HepG2 (cell line): ENCODE measurements around the gene CC2D1A. TPM values are rescaled to one million over a fixed set of nuclear protein-coding genes. Genes with fewer than 3 reads are reported as not detected.

Experiments
- DPF2 ChIP-seq: sonication (generic); formaldehyde crosslinking; IDR thresholded peaks from 2 replicates; pipeline ENCODE4 v1.4.0; 2020; ENCODE audit warnings: mild to moderate bottlenecking, low read depth, missing genetic modification reagents, borderline replicate concordance
- HNRNPH1 ChIP-seq: fragments of 200-400 bp; formaldehyde crosslinking; optimal IDR thresholded peaks from 2 replicates; pipeline ENCODE3; 2017; ENCODE audit warnings: mild to moderate bottlenecking, low read depth, low read length
- SAP130 ChIP-seq: IDR thresholded peaks from 2 replicates; pipeline ENCODE4 v1.6.1; 2016; ENCODE audit warnings: low read depth
- SNAPC2 ChIP-seq: sonication (generic); formaldehyde crosslinking; IDR thresholded peaks from 2 replicates; pipeline ENCODE4 v1.8.1; 2022; ENCODE audit warnings: mild to moderate bottlenecking, missing genetic modification reagents
- SOX13 ChIP-seq, 3 experiments: fragments of 450-650 bp in 1 of 3; sonication (generic) in 1 of 3; formaldehyde crosslinking in 1 of 3; IDR thresholded peaks in 2 of 3; conservative IDR thresholded peaks in 1 of 3; 2 replicates each; pipeline versions ENCODE4 v1.5.0 to v1.6.1; 2016 to 2020; ENCODE audit warnings: antibody characterized with exemption in 1 of 3, mild to moderate bottlenecking in 1 of 3, missing compliant biosample characterization in 1 of 3, missing genetic modification reagents in 1 of 3, moderate library complexity in 1 of 3
- TCF12 ChIP-seq, 2 experiments: fragments of 450-650 bp in 1 of 2; sonication (generic) in 1 of 2; formaldehyde crosslinking in 1 of 2; IDR thresholded peaks; 2 replicates each; pipeline versions ENCODE4 v1.6.1 to v1.8.0; 2017 to 2022; ENCODE audit warnings: antibody characterized with exemption in 1 of 2, mild to moderate bottlenecking in 1 of 2, missing genetic modification reagents in 1 of 2, moderate library complexity in 1 of 2
- TOPORS ChIP-seq: sonication (generic); formaldehyde crosslinking; IDR thresholded peaks from 2 replicates; pipeline ENCODE4 v1.8.0; 2023; ENCODE audit warnings: mild to moderate bottlenecking, missing genetic modification reagents
- ZNF180 ChIP-seq: sonication (generic); formaldehyde crosslinking; IDR thresholded peaks from 2 replicates; pipeline ENCODE4 v1.4.0; 2020; ENCODE audit warnings: low read depth, missing genetic modification reagents, borderline replicate concordance
- ZNF446 ChIP-seq: sonication (generic); formaldehyde crosslinking; IDR thresholded peaks from 2 replicates; pipeline ENCODE4 v1.5.0; 2020; ENCODE audit warnings: mild to moderate bottlenecking, missing genetic modification reagents
- ZNF589 ChIP-seq: sonication (generic); formaldehyde crosslinking; conservative IDR thresholded peaks from 2 replicates; pipeline ENCODE4 v1.8.0; 2022; ENCODE audit warnings: mild to moderate bottlenecking, moderate library complexity, missing genetic modification reagents
- polyA plus RNA-seq, 8 experiments: library from polyadenylated mRNA; depleted of rRNA in 3 of 8; stranded (reverse) in 7 of 8; unstranded in 1 of 8; fragments of >200 nt; fragmentation: Illumina TruSeq in 4 of 8; extraction: Trizol in 4 of 8; gene quantifications; 2 replicates each; pipeline versions ENCODE4 v1.2.1 to v1.2.3, GENCODE V29; 2011 to 2016; ENCODE audit warnings: low read depth in 4 of 8, missing spikeins in 1 of 8, mixed read lengths in 1 of 8; ENCODE audit not compliant: insufficient read depth in 1 of 8
- total RNA-seq, 5 experiments: library from RNA; depleted of rRNA; stranded (reverse); fragments of >200 nt; fragmentation: Illumina TruSeq; extraction: Trizol; gene quantifications; 2 replicates each; pipeline ENCODE4 v1.2.3, GENCODE V29; 2016; ENCODE audit warnings: low read depth in 1 of 5
- TF ChIP-seq, protein P1 (sequence below): sonication (generic); formaldehyde crosslinking; IDR thresholded peaks from 2 replicates; pipeline ENCODE4 v1.5.0; 2020; ENCODE audit warnings: mild to moderate bottlenecking, missing genetic modification reagents, borderline replicate concordance
- TF ChIP-seq, protein P2 (sequence below), 2 experiments: IDR thresholded peaks; 2 replicates each; pipeline ENCODE4 v1.6.1; 2011 to 2012; ENCODE audit warnings: low read length in 2 of 2, borderline replicate concordance in 1 of 2, low read depth in 1 of 2, mild to moderate bottlenecking in 1 of 2, moderate library complexity in 1 of 2
- TF ChIP-seq, protein P3 (sequence below): IDR thresholded peaks from 2 replicates; pipeline ENCODE4 v1.6.1; 2016; ENCODE audit warnings: missing compliant biosample characterization, missing genetic modification reagents, borderline replicate concordance
- TF ChIP-seq, protein P4 (sequence below): sonication (generic); formaldehyde crosslinking; IDR thresholded peaks from 2 replicates; pipeline ENCODE4 v1.8.0; 2022; ENCODE audit warnings: low read depth, missing genetic modification reagents
- TF ChIP-seq, protein P5 (sequence below): sonication (generic); formaldehyde crosslinking; IDR thresholded peaks from 2 replicates; pipeline ENCODE4 v1.8.1; 2023; ENCODE audit warnings: mild to moderate bottlenecking, inconsistent platforms, moderate library complexity, missing genetic modification reagents, borderline replicate concordance

Gene CC2D1A
- total and polyA plus RNA-seq, 2 of the 13 experiments (the other 11 are each of a cell fraction or from before 2014, with no cell fraction given) = 9.7 to 11.5 TPM

DNA sequence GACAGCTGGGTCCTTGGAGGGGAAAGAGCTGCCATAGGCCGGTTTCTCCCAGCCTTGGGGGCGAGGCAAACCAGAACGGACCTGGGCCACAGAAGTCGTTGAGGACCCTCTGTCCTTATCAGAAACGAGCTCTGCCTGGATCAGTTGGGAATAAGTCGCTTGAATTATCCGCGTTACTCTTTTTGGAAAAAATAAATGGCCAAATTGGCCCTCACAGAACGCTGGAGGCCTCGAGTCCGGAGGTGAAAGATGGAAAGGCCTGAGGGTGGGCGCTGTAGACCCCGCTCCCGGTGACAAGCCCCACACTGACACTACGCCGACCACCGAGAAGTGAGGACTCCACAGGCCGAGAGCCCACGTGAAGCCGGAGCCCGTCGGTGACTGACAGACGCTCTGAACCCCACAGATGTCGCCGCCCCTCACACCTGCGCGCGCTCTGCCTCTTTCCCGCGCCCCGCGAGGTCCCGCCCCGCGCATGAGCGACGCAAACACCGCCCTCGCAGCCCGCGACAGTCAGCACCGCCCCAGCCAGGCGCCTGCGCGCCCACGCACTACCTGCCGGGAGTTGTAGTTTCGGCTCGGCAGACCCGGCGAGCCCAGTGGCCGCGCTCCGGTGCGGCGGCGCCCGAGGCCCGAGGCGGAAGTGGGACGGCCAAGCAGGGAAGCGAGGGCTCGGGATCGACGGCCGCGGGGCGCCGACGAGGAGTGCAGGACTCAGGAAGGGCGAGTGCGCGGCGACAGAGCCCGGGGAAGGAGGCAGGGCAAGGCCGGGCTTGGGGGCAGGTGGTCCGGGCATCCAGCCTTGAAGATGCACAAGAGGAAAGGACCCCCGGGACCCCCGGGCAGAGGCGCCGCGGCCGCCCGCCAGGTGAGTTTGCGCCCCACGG is at the start of gene CC2D1A, which contains the start of gene BRME1 (continued):
- TF ChIP-seq, protein P1, sequence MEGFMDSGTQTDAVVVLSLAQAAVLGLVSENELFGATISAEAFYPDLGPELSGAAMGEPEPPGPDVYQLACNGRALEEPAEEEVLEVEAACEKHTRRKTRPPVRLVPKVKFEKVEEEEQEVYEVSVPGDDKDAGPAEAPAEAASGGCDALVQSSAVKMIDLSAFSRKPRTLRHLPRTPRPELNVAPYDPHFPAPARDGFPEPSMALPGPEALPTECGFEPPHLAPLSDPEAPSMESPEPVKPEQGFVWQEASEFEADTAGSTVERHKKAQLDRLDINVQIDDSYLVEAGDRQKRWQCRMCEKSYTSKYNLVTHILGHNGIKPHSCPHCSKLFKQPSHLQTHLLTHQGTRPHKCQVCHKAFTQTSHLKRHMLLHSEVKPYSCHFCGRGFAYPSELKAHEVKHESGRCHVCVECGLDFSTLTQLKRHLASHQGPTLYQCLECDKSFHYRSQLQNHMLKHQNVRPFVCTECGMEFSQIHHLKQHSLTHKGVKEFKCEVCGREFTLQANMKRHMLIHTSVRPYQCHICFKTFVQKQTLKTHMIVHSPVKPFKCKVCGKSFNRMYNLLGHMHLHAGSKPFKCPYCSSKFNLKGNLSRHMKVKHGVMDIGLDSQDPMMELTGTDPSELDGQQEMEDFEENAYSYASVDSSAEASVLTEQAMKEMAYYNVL = peak; percentile 27; the same call in 1 of the 2 replicates
- TF ChIP-seq, protein P2, sequence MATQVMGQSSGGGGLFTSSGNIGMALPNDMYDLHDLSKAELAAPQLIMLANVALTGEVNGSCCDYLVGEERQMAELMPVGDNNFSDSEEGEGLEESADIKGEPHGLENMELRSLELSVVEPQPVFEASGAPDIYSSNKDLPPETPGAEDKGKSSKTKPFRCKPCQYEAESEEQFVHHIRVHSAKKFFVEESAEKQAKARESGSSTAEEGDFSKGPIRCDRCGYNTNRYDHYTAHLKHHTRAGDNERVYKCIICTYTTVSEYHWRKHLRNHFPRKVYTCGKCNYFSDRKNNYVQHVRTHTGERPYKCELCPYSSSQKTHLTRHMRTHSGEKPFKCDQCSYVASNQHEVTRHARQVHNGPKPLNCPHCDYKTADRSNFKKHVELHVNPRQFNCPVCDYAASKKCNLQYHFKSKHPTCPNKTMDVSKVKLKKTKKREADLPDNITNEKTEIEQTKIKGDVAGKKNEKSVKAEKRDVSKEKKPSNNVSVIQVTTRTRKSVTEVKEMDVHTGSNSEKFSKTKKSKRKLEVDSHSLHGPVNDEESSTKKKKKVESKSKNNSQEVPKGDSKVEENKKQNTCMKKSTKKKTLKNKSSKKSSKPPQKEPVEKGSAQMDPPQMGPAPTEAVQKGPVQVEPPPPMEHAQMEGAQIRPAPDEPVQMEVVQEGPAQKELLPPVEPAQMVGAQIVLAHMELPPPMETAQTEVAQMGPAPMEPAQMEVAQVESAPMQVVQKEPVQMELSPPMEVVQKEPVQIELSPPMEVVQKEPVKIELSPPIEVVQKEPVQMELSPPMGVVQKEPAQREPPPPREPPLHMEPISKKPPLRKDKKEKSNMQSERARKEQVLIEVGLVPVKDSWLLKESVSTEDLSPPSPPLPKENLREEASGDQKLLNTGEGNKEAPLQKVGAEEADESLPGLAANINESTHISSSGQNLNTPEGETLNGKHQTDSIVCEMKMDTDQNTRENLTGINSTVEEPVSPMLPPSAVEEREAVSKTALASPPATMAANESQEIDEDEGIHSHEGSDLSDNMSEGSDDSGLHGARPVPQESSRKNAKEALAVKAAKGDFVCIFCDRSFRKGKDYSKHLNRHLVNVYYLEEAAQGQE (IDR thresholded peaks at IDR 0.05; ENCODE audit: borderline replicate concordance in 1 of 2, low read depth in 1 of 2, low read length in 2 of 2) = no peak
- no peak for TF ChIP-seq HNRNPH1
- 0 out of 2 replicates have a peak, but pooled peaks have one; percentile 33 for TF ChIP-seq ZNF589
- TF ChIP-seq ZNF180 (CRISPR knock-in tag) = no peak
- TF ChIP-seq, protein P3, sequence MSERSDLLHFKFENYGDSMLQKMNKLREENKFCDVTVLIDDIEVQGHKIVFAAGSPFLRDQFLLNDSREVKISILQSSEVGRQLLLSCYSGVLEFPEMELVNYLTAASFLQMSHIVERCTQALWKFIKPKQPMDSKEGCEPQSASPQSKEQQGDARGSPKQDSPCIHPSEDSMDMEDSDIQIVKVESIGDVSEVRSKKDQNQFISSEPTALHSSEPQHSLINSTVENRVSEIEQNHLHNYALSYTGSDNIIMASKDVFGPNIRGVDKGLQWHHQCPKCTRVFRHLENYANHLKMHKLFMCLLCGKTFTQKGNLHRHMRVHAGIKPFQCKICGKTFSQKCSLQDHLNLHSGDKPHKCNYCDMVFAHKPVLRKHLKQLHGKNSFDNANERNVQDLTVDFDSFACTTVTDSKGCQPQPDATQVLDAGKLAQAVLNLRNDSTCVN (CRISPR knock-in tag) = peak; percentile 15; the same call in 1 of the 2 replicates
- TF ChIP-seq, protein P4, sequence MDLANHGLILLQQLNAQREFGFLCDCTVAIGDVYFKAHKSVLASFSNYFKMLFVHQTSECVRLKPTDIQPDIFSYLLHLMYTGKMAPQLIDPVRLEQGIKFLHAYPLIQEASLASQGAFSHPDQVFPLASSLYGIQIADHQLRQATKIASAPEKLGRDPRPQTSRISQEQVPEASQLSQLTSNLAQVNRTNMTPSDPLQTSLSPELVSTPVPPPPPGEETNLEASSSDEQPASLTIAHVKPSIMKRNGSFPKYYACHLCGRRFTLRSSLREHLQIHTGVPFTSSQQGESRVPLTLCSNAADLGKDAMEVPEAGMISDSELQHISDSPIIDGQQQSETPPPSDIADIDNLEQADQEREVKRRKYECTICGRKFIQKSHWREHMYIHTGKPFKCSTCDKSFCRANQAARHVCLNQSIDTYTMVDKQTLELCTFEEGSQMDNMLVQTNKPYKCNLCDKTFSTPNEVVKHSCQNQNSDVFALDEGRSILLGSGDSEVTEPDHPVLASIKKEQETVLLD (CRISPR knock-in tag) = peak; percentile 94
- TF ChIP-seq SOX13 (IDR thresholded peaks at IDR 0.05) = no peak
- peak in 1 of 2 experiments; percentile 44; a peak in 1 of 4 replicates for TF ChIP-seq SOX13 (CRISPR knock-in tag; conservative IDR thresholded peaks at IDR 0.05 in 1 of 2, IDR thresholded peaks at IDR 0.05 in 1 of 2)
- TF ChIP-seq DPF2 (CRISPR knock-in tag) = no peak
- peak; percentile 74 for TF ChIP-seq SAP130 (CRISPR knock-in tag)
- no peak for TF ChIP-seq SNAPC2
- TF ChIP-seq TOPORS (CRISPR knock-in tag) = 0 out of 2 replicates have a peak, but pooled peaks have one; percentile 10
- peak; percentile 91 for TF ChIP-seq ZNF446 (CRISPR knock-in tag)
- no peak for TF ChIP-seq TCF12 (IDR thresholded peaks at IDR 0.05)
- TF ChIP-seq TCF12 (CRISPR knock-in tag; IDR thresholded peaks at IDR 0.05) = 0 out of 2 replicates have a peak, but pooled peaks have one; percentile 69
- TF ChIP-seq, protein P5, sequence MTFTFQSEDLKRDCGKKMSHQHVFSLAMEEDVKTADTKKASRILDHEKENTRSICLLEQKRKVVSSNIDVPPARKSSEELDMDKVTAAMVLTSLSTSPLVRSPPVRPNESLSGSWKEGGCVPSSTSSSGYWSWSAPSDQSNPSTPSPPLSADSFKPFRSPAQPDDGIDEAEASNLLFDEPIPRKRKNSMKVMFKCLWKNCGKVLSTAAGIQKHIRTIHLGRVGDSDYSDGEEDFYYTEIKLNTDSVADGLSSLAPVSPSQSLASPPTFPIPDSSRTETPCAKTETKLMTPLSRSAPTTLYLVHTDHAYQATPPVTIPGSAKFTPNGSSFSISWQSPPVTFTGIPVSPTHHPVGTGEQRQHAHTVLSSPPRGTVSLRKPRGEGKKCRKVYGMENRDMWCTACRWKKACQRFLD (CRISPR knock-in tag) = no peak
